ENCODE data around the gene DNM2.

GRCh38 chr19:10687518-10688288 lies 30.2 kb upstream of the DNM2 start:
- TF ChIP-seq ZNF274 (IDR thresholded peaks at IDR 0.05; ENCODE audit: low read depth, low read length) (no peak), SUZ12 (IDR thresholded peaks at IDR 0.05; ENCODE audit: extremely low read depth, insufficient read depth, insufficient read length) (no peak)
